GM20431 (cell line): ENCODE data around the gene IFITM10.

ENCODE experiments used
- in situ Hi-C: fragments of 300-500 bp; cut with MseI, MboI; formaldehyde crosslinking; loops from one replicate; pipeline ENCODE4 v1.15.0; 2020; ENCODE audit warnings: low sequenced_read_pairs; ENCODE audit not compliant: unreplicated experiment

Gene IFITM10

DNA sequence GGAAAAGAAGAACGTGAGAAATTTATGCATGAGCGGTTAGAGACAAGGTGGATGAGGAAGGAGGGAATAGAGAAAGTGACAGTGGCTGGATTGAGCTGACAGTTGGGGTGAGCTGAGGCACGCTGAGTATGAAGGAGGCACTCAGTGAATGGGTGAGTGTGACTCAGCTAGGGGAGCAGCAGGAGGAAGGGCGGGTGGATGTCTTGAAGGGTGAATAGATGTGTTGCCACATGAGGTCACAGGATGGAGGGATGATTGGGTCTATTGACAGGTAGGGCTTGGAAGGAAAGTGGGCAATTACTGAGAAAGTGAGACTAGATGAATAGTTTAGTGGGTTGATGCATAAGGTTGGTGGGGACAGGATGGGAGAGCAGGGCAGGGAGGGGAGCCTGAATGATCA lies 8.0 kb downstream of the IFITM10 start:
- in situ Hi-C loops: no loop called here

DNA sequence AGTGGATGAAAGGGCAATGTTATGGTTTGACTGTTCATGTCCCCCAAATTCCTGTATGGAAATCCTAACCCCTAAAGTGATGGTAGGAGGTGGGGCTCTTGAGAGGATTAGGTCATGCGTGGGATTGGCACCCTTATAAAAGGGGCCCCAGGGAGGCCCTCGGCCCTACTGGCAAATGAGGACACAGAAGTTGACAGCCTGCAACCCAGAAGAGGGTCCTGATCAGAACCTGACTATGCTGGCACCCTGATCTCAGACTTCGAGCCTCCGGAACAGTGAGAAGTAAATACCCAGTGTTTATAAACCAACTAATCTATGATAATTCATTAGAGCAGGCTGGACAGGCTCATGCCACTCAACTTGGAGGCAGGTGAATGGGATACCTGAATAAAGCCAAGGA lies 8.7 kb downstream of the IFITM10 start:
- in situ Hi-C loops: no loop called here

GRCh38 chr11:1740786-1741530 lies 9.4 kb downstream of the IFITM10 start:
- in situ Hi-C loops: no loop called here

DNA sequence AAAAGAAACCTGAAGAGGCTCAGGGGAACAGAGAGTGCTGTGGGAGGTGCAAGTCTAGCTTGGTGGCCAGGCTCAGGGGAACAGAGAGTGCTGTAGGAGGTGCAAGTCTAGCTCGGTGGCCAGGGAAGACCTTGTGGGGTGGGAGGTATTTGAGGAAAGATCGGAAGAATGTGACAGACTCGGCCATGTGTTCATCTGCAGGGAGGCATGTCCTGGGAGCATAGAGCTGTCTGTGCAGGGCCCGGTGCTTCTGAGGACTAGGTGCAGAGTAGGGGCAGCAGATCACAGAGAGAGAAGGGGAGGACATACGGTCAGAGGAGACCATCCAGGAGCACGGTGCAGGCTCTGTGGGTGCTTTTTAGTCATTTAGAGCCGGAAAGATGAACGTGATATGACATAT lies 10.8 kb downstream of the IFITM10 start:
- in situ Hi-C loops: no loop called here

DNA sequence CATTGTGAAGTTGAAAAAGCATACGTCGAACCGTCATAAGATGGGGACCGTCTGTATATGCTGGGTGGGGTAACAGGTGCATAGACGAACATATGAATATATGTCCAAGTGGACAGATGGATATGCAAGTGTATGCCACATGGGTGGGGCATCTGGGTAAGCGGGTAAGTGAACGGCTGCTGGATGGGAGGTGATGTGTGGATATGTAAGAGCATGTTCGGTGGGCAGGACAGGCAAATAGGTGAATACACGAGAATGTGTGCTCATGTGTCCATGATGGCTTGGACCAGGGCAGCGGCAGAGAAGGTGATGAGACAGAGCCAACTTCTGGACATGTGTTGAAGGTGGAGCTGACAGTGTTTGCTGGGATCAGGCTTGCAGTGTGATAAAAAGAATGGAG lies 12.0 kb downstream of the IFITM10 start:
- in situ Hi-C loops: no loop called here

GRCh38 chr11:1737080-1737757 lies 13.2 kb downstream of the IFITM10 start:
- in situ Hi-C loops: no loop called here

GRCh38 chr11:1736447-1736992 lies 13.9 kb downstream of the IFITM10 start:
- in situ Hi-C loops: no loop called here

DNA sequence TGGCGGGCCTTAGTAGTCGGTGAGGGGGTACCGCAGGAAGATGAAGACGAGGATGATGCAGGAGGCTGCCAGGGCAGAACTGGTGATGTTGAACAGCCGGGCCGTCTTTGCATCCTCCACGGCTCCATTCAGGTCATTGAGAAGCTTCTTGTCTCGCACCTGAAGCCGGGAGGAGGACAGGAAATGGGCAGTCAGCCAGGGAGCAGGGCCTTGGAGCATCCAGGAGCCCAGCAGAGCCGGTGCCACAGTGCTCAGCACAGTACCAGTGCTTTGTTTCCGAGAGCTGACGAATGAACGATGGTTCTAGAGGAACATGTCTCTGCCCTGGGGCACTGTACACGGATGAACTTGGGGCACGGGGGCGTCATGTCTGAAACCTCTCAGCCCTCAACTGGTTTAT lies 15.1 kb downstream of the IFITM10 start:
- in situ Hi-C loops: no loop called here

- in situ Hi-C loops: no loop called here
These were observed 15.7 kb downstream of the IFITM10 start for GRCh38 chr11:1734641-1735081.

GRCh38 chr11:1733716-1734640 lies 16.4 kb downstream of the IFITM10 start:
- in situ Hi-C loops: no loop called here

DNA sequence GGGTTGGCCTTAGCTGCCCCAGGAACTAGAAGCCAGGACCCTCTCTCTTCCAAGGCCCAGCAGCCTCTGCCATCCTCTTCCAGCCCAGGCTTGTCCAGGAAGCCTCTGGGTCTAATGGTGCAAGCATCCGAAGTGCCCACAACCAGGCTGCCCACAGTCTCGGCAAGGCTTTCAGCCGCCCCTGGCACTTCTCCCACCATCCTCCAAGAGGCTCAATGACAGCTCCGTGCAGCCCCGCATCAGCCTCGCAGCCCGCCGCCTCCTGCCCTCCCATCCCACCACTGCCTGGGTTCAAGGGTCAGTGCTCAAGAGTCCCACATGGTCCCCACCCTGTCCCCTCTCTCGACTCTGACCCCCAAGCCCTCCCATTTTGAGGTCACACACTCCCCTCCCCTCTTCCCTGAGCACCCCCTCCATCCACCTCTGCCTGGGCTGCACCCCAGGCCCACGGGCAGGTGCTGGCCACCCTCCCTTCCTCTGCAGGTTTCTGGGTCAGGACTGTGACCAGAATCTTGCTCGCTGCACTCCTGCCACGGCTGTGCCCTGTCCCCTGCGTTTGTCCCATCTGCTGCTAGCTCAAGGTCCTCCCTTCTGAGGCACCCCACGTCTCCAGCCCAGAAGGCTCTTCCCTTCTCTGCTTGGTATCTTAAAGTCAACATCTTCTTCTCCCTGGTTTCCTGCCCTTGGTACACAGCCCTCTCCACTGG lies 17.2 kb downstream of the IFITM10 start:
- in situ Hi-C loops: no loop called here

DNA sequence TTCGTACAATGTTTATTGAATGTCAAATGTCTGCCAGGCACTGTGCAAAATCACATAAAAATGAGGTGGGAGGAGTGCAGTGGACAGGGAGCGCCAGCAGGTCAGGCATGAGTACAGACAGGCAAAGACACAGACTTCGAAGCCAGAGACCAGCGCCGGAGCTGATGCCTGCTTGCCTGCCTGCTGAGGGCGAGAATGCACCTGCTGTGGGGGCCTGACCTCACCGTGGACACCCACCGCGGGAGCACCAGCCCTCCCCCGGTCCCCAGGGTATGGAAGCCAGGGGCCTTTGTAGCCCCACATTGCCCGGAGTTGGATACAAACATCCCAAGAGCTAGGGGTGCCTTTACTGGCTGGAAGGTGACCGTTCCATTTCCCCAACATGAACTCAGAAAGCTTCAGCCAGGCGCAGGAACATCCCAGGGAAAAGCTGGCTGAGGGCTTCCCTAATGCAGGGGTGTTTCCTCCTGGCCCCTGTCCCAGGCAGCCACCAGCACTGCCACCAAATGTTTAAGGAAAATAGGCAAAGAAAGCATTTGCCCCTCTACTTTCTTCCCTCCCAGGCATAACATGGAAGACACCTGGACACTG lies 17.9 kb downstream of the IFITM10 start:
- in situ Hi-C loops: no loop called here

- in situ Hi-C loops: no loop called here
These were observed 18.8 kb downstream of the IFITM10 start for GRCh38 chr11:1731451-1732059.

DNA sequence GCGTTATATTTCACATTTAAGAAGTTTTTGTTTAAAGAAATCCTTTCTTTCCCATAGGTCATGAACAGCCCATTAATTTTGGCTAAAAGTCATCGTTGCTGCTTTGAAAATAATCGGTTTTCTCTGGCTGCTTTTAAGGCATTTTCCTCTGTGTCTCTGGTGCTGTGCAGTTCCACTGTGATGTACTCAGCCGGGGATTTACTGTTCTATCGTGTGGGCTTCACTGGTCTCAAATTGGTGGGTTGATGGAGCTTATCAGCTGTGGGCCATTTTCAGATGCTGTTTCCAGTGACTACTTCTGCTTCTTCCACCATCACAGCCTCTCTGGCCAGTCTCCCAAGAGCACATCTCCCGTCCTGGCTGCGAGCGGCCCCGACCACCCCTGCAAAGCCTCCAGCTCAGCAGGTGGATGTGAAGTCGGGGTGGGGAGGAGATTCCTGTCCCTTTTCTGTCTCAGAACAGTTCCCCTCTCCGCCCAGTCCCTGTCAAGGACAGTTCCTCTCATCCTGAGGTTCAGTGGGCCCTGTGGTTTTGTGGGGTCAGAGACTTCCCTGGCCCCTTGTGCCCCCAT lies 20.3 kb downstream of the IFITM10 start:
- in situ Hi-C loops: no loop called here

GRCh38 chr11:1729692-1730011 lies 20.7 kb downstream of the IFITM10 start:
- in situ Hi-C loops: no loop called here

DNA sequence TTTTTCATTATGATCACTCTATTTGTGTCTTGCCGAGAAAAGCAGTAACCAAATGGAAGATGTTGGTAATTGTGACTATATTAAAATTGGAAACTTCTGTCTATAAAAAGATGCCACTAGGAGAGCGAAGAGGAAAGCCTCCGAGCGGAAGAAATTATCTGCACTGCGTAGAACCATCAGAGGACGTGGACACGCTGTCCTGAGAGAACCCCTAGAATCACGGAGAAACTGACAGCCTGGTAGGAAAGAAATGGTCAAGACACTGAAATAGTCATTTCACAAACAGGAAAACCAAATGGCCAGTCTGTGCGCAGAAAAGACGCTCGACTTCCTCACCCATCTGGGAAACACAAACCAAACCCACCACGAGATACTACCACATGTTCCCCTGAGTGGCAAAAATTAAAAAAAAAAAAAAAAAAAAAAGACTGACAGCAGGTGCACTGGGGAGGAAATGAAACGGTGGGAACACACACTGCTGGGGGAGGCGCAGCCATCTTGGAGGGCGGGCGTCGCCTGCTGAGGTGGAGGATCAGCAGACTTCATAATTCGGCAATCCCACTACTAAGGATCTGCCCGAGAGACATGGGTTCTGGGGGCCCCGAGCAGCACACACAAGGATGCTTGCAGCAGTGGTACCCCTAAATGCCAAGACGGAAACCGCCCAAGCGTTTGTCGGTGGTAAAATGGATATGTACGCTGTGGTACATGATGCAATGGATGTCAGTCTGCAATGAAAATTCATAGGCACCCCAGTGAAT lies 21.3 kb downstream of the IFITM10 start:
- in situ Hi-C loops: no loop called here

GRCh38 chr11:1728301-1728700 lies 22.1 kb downstream of the IFITM10 start:
- in situ Hi-C loops: no loop called here

GRCh38 chr11:1727861-1728260 lies 22.5 kb downstream of the IFITM10 start:
- in situ Hi-C loops: no loop called here
